ENCODE data around the gene ADAMTS17.
"Not testable (repeated sequence)": the region's sequence is repeated elsewhere in the genome, so short reads cannot be mapped to it uniquely, and the experiment has no call there.

ADAMTS17 gene

GRCh38 chr15:100073982-100074381 lies 267.8 kb downstream of the ADAMTS17 start:
- no peak for DNase-seq

GRCh38 chr15:100066521-100067280 lies 275.1 kb downstream of the ADAMTS17 start:
- DNase-seq: not testable (repeated sequence)

- DNase-seq: no peak
These were observed 279.8 kb downstream of the ADAMTS17 start for GRCh38 chr15:100061944-100062343.

GRCh38 chr15:100060276-100060926 lies 281.4 kb downstream of the ADAMTS17 start:
- DNase-seq: no peak

GRCh38 chr15:100059521-100059920 lies 282.3 kb downstream of the ADAMTS17 start:
- DNase-seq: no peak

GRCh38 chr15:100059094-100059493 lies 282.7 kb downstream of the ADAMTS17 start:
- no peak for DNase-seq

- no peak for DNase-seq
These were observed 283.3 kb downstream of the ADAMTS17 start for GRCh38 chr15:100058458-100058857.

- DNase-seq: no peak
These were observed 284.5 kb downstream of the ADAMTS17 start for GRCh38 chr15:100057281-100057680.

- DNase-seq: no peak
These were observed 285.2 kb downstream of the ADAMTS17 start for GRCh38 chr15:100056411-100057072.

GRCh38 chr15:100055821-100056220 lies 286.0 kb downstream of the ADAMTS17 start:
- DNase-seq: no peak

- DNase-seq: no peak
These were observed 287.2 kb downstream of the ADAMTS17 start for GRCh38 chr15:100054539-100054938.

- no peak for DNase-seq
These were observed 288.2 kb downstream of the ADAMTS17 start for GRCh38 chr15:100053474-100054121.

- no peak for DNase-seq
These were observed 288.9 kb downstream of the ADAMTS17 start for GRCh38 chr15:100052716-100053473.

- DNase-seq: no peak
These were observed 290.6 kb downstream of the ADAMTS17 start for GRCh38 chr15:100050877-100051786.

GRCh38 chr15:100049936-100050876 lies 291.6 kb downstream of the ADAMTS17 start:
- DNase-seq: no peak

GRCh38 chr15:100049483-100049882 lies 292.3 kb downstream of the ADAMTS17 start:
- DNase-seq: no peak

GRCh38 chr15:100048736-100049135 lies 293.0 kb downstream of the ADAMTS17 start:
- no peak for DNase-seq

GRCh38 chr15:100043692-100044091 lies 298.1 kb downstream of the ADAMTS17 start:
- no peak for DNase-seq

GRCh38 chr15:100043068-100043641 lies 298.6 kb downstream of the ADAMTS17 start:
- no peak for DNase-seq

- no peak for DNase-seq
These were observed 299.2 kb downstream of the ADAMTS17 start for GRCh38 chr15:100042558-100042957.
